HG03060 (cell line): ENCODE measurements around the gene IGLL1.

Source experiments
- ATAC-seq: cut with Tn5 transposase; IDR thresholded peaks from one replicate; pipeline ENCODE4 v1.9.1; 2021; ENCODE audit warnings: low read depth, moderate number of reproducible peaks; ENCODE audit not compliant: unreplicated experiment

IGLL1 gene

GRCh38 chr22:23531283-23531956 is 48.7 kb downstream of the IGLL1 start:
- ATAC-seq = no peak

- ATAC-seq = no peak
Measured at GRCh38 chr22:23530766-23531282, 49.3 kb downstream of the IGLL1 start.

DNA sequence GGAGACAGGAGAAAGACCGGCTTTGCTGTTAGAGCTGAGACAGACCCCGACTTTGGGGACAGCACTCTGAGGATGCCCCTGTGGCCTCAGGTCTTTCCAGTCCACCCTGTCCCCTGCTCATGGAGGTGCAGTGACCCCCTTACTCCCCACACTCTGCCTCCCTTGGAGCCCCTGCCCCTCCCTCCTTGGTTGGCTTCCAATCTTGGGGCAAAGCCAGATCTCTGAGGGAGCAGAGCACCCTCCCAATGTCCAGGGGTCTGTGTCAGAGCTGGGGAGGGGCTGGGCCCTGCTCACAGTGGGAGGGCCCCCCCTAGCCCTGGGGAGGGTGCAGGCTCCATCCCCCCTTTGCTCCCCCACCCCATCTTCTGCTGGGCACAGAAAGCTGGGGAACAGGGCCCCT is 50.0 kb downstream of the IGLL1 start:
- no peak for ATAC-seq

DNA sequence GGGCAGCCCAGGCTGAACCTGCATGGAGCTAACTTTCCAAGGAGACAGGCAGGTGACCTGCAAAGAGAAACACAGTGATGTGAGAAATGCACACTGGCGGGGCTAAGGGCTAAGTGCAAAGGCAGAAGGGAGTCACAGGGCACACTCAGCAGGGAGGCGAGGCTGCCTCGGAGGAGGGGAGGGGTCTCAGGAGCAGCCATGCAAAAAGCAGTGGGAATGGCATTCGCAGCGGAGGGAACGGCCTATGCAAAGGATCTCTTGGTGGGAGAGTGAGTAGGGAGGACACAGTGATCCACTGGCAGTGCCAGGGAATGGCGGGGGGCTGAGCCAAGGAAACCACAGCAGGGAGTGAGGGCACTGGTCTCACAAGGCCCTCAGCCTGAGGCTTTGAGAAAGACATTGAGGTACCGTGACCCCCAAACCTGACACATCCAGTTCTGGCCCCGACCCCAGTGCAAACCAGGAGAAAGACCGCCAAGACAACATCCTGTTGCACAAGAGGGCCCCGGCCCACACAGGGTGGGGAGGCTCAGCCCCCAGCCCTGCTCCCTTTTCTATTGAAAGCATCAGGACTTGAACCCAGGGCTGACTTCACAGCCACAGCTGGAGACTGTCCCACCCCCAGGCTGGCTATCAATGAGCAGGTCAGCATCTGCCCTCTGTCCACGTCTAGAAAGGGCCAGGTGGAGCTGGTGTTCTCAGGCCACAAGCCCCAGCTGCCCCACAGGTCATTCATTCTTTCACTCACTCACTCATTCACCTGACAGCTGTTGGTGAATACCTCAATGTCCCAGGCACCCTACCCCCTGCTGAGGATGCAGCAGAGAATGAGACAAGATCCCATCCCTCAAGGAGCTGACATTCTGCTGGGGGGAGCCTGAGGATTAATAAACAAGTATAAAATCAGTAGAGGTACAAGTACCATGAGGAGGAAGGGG is 50.7 kb downstream of the IGLL1 start:
- ATAC-seq = no peak

DNA sequence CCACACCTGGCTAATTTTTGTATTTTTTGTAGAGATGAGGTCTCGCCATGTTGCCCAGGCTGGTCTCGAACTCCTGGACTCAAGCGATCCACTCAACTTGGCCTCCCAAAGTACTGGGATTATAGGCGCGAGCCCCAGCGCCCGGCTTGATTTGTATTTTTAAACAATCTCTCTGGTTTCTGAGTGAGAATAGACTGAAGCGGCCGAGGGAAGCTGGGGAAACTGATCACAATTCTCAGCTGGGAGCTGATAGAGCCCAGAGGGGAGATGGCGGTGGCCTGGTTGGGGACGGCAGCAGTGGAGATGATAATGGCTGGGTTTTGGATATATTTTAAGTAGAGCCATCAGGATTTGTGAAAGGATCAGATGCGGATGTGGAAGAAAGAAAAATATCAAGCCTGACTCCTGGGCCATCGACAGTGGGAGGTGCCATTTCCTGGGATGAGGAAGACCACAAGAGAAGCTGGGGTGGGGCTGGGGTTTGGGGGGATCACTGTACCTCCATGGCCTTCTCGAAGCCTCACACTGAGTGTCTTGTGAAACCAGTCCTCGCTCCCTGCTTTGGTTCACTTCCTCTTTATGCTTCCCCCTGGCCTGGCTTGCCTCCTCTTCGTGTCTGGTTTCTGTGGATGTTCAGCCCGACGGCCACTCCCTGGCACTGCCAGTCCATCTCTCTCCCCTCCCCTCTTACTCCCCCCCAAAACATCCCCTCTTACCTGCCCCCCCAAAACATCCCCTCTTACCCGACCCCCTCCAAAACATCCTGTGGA is 51.9 kb downstream of the IGLL1 start:
- no peak for ATAC-seq

- no peak for ATAC-seq
Measured at GRCh38 chr22:23526596-23527316, 53.3 kb downstream of the IGLL1 start.

DNA sequence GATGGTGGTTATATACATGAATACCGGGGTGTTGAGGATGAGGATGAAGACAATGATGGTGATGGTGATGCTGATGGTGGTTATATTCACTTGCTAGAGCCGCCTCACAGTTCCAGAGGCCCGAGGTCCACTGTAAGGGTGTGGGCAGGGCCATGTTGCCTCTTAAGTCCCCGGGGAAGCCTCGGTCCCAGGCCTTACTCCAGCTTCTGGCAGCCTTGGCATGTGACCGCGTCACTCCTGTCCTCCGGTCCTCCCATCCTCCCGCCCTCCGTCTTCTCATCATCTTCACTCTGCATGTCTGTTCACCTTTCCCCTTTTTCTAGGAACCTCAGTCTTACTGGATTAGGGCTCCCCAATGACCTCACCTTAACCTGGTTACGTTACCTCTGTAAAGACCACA is 54.6 kb downstream of the IGLL1 start:
- ATAC-seq = no peak

GRCh38 chr22:23524226-23524625 is 55.9 kb downstream of the IGLL1 start:
- no peak for ATAC-seq

- ATAC-seq = no peak
Measured at GRCh38 chr22:23523713-23524112, 56.4 kb downstream of the IGLL1 start.
